Esophagus squamous epithelium (tissue), 5 donors: ENCODE measurements around the gene GALNT4. TPM values are rescaled to one million over a fixed set of nuclear protein-coding genes. Genes with fewer than 3 reads are reported as not detected.

Experiments
- DNase-seq: peaks from one replicate; lab custom pipeline; 2025; lab: John Stamatoyannopoulos, UW
- H3K27ac ChIP-seq, 4 donors: fragments of 200-600 bp; sonication (generic); one replicate each; pipeline ENCODE4 v1.5.1; 2016 to 2019; ENCODE audit warnings: mild to moderate bottlenecking in 1 of 4
- H3K27me3 ChIP-seq, 4 donors: fragments of 200-600 bp; sonication (generic); 1 replicate in 3 of 4; 2 replicates in 1 of 4; pipeline versions ENCODE4 v1.5.1 to v1.6.0; 2017 to 2021; ENCODE audit warnings: antibody characterized with exemption in 1 of 4
- H3K36me3 ChIP-seq, 3 donors: fragments of 200-600 bp; sonication (generic); one replicate each; pipeline ENCODE4 v1.5.1; 2016 to 2019
- H3K4me1 ChIP-seq, 3 donors: fragments of 200-600 bp; sonication (generic); one replicate each; pipeline ENCODE4 v1.5.1; 2017 to 2019
- H3K4me3 ChIP-seq, 4 donors: fragments of 200-600 bp; sonication (generic); 1 replicate in 3 of 4; 2 replicates in 1 of 4; pipeline ENCODE4 v1.5.1; 2016 to 2019; ENCODE audit warnings: mild to moderate bottlenecking in 2 of 4, moderate library complexity in 1 of 4
- H3K9me3 ChIP-seq, 3 donors: fragments of 200-600 bp; sonication (generic); one replicate each; pipeline ENCODE4 v1.5.1; 2016 to 2019
- POLR2A ChIP-seq, 4 donors: fragments of 450-650 bp; IDR thresholded peaks; one replicate each; pipeline ENCODE4 v1.6.1; 2017; ENCODE audit warnings: antibody characterized with exemption in 4 of 4, mild to moderate bottlenecking in 4 of 4, moderate library complexity in 3 of 4
- WGBS, 2 donors: methylation state at CpG; one replicate each; pipeline ENCODE4 v1.1.5; 2018; 5-methylcytosine and 5-hydroxymethylcytosine counted together
- intact Hi-C: fragments of 100-400 bp; cut with DNase I; formaldehyde crosslinking; loops from one replicate; pipeline ENCODE4 v1.15.0; 2022
- total RNA-seq, 4 donors: library from RNA; depleted of rRNA; stranded (reverse); fragments of >200 nt; gene quantifications; one replicate each; pipeline ENCODE4 v1.1.0, GENCODE V29; 2016
- TF ChIP-seq, protein P1 (sequence below), 6 experiments: fragments of 450-650 bp in 4 of 6; fragments of 200-600 bp in 2 of 6; sonication (generic) in 2 of 6; IDR thresholded peaks; one replicate each; pipeline ENCODE4 v1.5.1; 2016 to 2019; ENCODE audit warnings: antibody characterized with exemption in 6 of 6, mild to moderate bottlenecking in 4 of 6, moderate library complexity in 4 of 6
- donor health status: DM: yes; HTN: yes; CAD: no.

The GALNT4 gene
- total RNA-seq, 4 donors from 2014 or later: 3.9 to 6.8 (median 5.4) TPM

DNA sequence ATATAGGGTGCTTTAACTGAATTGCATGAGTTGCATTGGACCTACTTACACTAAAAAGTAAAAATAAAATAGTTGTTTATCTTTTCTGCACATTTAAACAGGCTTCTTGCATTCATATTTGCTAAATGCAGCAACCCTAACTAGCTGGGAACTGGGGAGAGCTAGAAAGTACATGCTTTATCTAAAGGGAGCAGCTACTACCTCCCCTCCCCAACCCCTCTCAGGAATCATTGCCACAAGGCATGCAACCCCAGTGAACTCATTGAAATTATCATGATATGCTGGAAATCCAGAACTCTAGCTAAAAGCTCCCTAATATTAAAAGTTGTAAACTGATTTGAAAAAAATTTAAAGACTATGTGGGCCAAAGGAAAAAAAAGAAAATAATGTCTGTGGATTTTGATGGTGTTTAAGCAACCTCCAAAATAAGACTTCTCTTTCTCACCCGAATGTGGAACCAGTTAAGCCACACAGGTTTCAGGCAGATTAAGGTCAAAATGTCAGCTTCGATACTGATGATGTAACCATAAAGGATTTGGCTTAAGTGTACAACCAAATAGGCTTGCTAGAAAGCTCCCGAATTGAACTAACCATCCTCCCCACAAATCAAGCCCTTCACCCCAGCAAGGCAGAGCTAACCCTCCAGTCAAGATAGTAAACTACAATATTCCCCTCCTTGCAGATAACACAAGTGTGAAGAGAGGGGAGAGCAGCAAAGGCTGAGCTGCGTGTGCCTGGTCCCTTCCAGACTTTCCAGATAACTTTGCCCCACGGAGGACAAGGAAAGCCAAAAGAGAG lies 15.0 kb upstream of the GALNT4 start:
- 51 to 81% methylated on average over 5 of the region's 5 CpGs for WGBS, 2 donors
- Histone ChIP-seq H3K4me1 (peaks cover 0 to 19% (median 4%) of the 10 kb centered on the region in 3 donors), H3K27me3 (no peaks in the 10 kb centered on the region), H3K4me3 (no peak overlapping the region), H3K36me3 (peaks cover 0 to 4% (median 0%) of the 10 kb centered on the region in 3 donors), H3K9me3 (no peaks in the 10 kb centered on the region), H3K27ac (no peak overlapping the region)
- TF ChIP-seq POLR2A (IDR thresholded peaks at IDR 0.05): no peak
- DNase-seq: no peak
- intact Hi-C loops: loop anchor here (10.0 kb wide), 1 partner anchor 565 kb away; no protein-coding TSS in a partner anchor

DNA sequence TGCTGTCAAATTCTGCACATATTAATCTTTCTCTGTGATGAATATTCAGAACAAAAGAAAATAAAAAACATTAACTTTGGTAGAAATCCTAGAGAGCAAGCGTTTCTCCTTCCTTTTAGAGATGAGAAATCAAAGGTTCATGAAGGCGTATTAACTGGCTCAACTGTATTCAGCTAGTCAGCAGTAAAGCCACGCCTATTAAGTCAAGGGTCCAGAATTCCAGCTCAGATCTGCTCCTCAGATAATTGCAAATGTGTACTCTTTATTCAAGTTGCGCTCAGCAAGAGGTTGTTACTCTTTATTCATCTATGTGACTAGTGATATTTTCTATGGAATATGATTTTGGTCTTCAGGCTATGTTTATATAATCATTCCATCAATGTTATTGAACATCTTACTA lies 14.3 kb upstream of the GALNT4 start:
- Histone ChIP-seq H3K4me1 (peaks cover 0 to 15% (median 3%) of the 10 kb centered on the region in 3 donors), H3K27me3 (no peaks in the 10 kb centered on the region), H3K27ac (no peak overlapping the region), H3K36me3 (peaks cover 0 to 4% (median 0%) of the 10 kb centered on the region in 3 donors), H3K9me3 (no peaks in the 10 kb centered on the region), H3K4me3 (no peak overlapping the region)
- 91 to 92% methylated on average over 4 of the region's 4 CpGs for WGBS, 2 donors
- no peak for TF ChIP-seq POLR2A (IDR thresholded peaks at IDR 0.05)
- intact Hi-C loops: no loop called here
- DNase-seq: no peak

DNA sequence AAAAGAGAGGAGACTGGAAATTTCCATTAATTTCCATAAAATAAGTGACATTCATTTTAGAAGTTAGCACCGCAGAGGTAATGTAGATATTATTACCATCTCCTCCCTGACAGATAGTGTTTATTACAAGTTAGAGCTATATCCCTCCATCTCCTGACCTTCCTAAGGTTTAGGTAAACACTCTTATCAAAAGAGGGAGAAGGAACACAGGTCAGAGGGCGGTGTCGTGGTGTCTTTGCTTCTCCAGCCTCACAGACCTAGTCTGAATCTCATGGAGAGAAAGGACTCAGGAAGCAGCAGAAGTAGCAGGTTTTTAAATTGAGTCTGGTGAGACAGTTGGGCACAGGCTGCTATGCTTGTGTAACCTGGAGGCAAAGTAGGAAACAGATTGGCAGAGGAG lies 12.8 kb upstream of the GALNT4 start:
- TF ChIP-seq, protein P1, sequence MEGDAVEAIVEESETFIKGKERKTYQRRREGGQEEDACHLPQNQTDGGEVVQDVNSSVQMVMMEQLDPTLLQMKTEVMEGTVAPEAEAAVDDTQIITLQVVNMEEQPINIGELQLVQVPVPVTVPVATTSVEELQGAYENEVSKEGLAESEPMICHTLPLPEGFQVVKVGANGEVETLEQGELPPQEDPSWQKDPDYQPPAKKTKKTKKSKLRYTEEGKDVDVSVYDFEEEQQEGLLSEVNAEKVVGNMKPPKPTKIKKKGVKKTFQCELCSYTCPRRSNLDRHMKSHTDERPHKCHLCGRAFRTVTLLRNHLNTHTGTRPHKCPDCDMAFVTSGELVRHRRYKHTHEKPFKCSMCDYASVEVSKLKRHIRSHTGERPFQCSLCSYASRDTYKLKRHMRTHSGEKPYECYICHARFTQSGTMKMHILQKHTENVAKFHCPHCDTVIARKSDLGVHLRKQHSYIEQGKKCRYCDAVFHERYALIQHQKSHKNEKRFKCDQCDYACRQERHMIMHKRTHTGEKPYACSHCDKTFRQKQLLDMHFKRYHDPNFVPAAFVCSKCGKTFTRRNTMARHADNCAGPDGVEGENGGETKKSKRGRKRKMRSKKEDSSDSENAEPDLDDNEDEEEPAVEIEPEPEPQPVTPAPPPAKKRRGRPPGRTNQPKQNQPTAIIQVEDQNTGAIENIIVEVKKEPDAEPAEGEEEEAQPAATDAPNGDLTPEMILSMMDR (IDR thresholded peaks at IDR 0.05): no peak
- no peak for TF ChIP-seq POLR2A (IDR thresholded peaks at IDR 0.05)
- Histone ChIP-seq H3K27me3 (no peaks in the 10 kb centered on the region), H3K36me3 (peaks cover 0 to 4% (median 0%) of the 10 kb centered on the region in 3 donors), H3K4me3 (no peak overlapping the region), H3K4me1 (no peaks in the 10 kb centered on the region), H3K27ac (no peak overlapping the region), H3K9me3 (no peaks in the 10 kb centered on the region)
- DNase-seq: no peak
- WGBS, 2 donors: 82 to 92% methylated on average over 3 of the region's 3 CpGs
- intact Hi-C loops: no loop called here

DNA sequence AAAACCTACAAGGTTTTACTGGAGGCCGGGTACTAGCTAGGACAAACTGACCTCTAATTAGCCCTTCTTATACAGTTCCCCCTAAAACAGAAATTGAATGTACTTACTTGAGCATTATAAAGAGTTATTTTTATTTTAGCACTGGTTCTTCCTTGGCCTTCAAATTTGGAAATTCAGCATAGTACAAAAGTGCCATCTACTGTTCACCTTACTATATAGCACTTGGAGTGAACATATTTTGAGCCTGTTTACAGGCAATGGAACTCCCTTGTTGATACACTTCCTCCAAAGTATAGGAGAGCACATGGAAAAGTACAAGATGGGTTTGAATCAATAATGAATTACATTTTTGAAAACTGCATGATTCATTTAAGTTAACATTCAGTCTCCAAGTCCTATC lies 5.1 kb upstream of the GALNT4 start:
- intact Hi-C loops: no loop called here
- Histone ChIP-seq H3K4me1 (peaks cover 3 to 13% (median 4%) of the 10 kb centered on the region in 3 donors), H3K27ac (no peak overlapping the region), H3K9me3 (no peaks in the 10 kb centered on the region), H3K27me3 (no peaks in the 10 kb centered on the region), H3K36me3 (no peaks in the 10 kb centered on the region), H3K4me3 (no peak overlapping the region)
- TF ChIP-seq, protein P1 (IDR thresholded peaks at IDR 0.05): peak; percentile 30 to 79 (median 66)
- TF ChIP-seq POLR2A (IDR thresholded peaks at IDR 0.05): no peak
- WGBS, 2 donors: 33 to 46% methylated on average over 1 of the region's 1 CpG
- DNase-seq: no peak

DNA sequence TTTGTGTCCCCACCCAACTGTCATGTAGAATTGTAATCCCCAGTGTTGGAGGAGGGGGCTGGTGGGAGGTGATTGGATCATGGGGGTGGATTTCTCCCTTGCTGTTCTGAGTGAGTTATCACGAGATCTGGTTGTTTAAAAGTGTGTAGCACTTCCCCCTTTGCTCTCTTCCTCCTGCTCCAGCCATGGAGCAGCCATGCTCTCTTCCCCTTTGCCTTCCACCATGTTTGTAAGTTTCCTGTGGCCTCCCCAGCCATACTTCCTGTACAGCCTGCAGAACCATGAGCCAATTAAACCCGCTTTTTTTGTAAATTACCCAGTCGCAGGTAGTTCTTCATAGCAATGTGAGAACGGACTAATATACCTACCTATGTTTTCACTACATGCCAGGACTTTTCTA lies 3.8 kb upstream of the GALNT4 start:
- 78 to 79% methylated on average over 4 of the region's 4 CpGs for WGBS, 2 donors
- no peak for TF ChIP-seq POLR2A (IDR thresholded peaks at IDR 0.05)
- TF ChIP-seq, protein P1 (IDR thresholded peaks at IDR 0.05): no peak

More for the DNA sequence above, 3.8 kb upstream of the GALNT4 start:
- Histone ChIP-seq H3K4me1 (peaks cover 7 to 23% (median 12%) of the 10 kb centered on the region in 3 donors), H3K9me3 (no peaks in the 10 kb centered on the region), H3K27me3 (no peaks in the 10 kb centered on the region), H3K36me3 (no peaks in the 10 kb centered on the region), H3K27ac (no peak overlapping the region), H3K4me3 (no peak overlapping the region)
- intact Hi-C loops: no loop called here
- DNase-seq: no peak
